Measurements from ENCODE around the gene RAP1A.
"Not testable (repeated sequence)": the region's sequence is repeated elsewhere in the genome, so short reads cannot be mapped to it uniquely, and the experiment has no call there.

Gene RAP1A

GRCh38 chr1:111738133-111738435, 118.5 kb downstream of the RAP1A start:
- no peak for DNase-seq (ENCODE audit: low spot score)

- peak; percentile 48 for DNase-seq (ENCODE audit: low spot score)
Measured at GRCh38 chr1:111738436-111739193, 119.0 kb downstream of the RAP1A start.

GRCh38 chr1:111739194-111739924, 119.8 kb downstream of the RAP1A start, which contains the start of gene INKA2:
TSS of gene INKA2 (minus strand) at chr1:111739395. CDS start at chr1:111739242, 153 bp downstream.
- peak; percentile 68 for DNase-seq (ENCODE audit: low spot score)

- peak; percentile 28 for DNase-seq (ENCODE audit: low spot score)
Measured at GRCh38 chr1:111739925-111740765, 120.6 kb downstream of the RAP1A start.

- DNase-seq (ENCODE audit: low spot score), result not testable (repeated sequence)
Measured at GRCh38 chr1:111742292-111742691, 122.7 kb downstream of the RAP1A start.

- DNase-seq (ENCODE audit: low spot score), result no peak
Measured at GRCh38 chr1:111742938-111743549, 123.5 kb downstream of the RAP1A start.

- DNase-seq (ENCODE audit: low spot score), result no peak
Measured at GRCh38 chr1:111743679-111744101, 124.1 kb downstream of the RAP1A start.

GRCh38 chr1:111745675-111746613, 126.4 kb downstream of the RAP1A start:
- DNase-seq (ENCODE audit: low spot score), result peak; percentile 41

- no peak for DNase-seq (ENCODE audit: low spot score)
Measured at GRCh38 chr1:111746614-111746999, 127.0 kb downstream of the RAP1A start.

GRCh38 chr1:111747282-111747734, 127.7 kb downstream of the RAP1A start:
- peak; percentile 84 for DNase-seq (ENCODE audit: low spot score)

- no peak for DNase-seq (ENCODE audit: low spot score)
Measured at GRCh38 chr1:111747947-111748346, 128.4 kb downstream of the RAP1A start.

- no peak for DNase-seq (ENCODE audit: low spot score)
Measured at GRCh38 chr1:111749628-111750027, 130.0 kb downstream of the RAP1A start.

GRCh38 chr1:111750856-111751255, 131.3 kb downstream of the RAP1A start:
- no peak for DNase-seq (ENCODE audit: low spot score)

GRCh38 chr1:111751906-111752575, 132.5 kb downstream of the RAP1A start:
- DNase-seq (ENCODE audit: low spot score), result no peak

- DNase-seq (ENCODE audit: low spot score), result no peak
Measured at GRCh38 chr1:111754984-111755330, 135.4 kb downstream of the RAP1A start.

- peak; percentile 92 for DNase-seq (ENCODE audit: low spot score)
Measured at GRCh38 chr1:111755331-111756123, 135.9 kb downstream of the RAP1A start, which contains the start of gene DDX20. TSS of gene DDX20 (plus strand) at chr1:111755901. CDS start at chr1:111755925, 24 bp downstream.

- no peak for DNase-seq (ENCODE audit: low spot score)
Measured at GRCh38 chr1:111756124-111756513, 136.5 kb downstream of the RAP1A start.

- no peak for DNase-seq (ENCODE audit: low spot score)
Measured at GRCh38 chr1:111758373-111758772, 138.8 kb downstream of the RAP1A start.

- DNase-seq (ENCODE audit: low spot score), result no peak
Measured at GRCh38 chr1:111761717-111762116, 142.1 kb downstream of the RAP1A start.

Measured in hematopoietic multipotent progenitor cell treated with erythropoietin and hydrocortisone succinate and interleukin-3 and kit ligand, for 15 days (in vitro differentiated cells).